ENCODE data around the gene DTNB. TPM values are rescaled to one million over a fixed set of nuclear protein-coding genes. Genes with fewer than 3 reads are reported as not detected.

Gene DTNB
- total RNA-seq, 4 donors from 2014 or later: 2.2 to 7.8 (median 3.9) TPM

- Histone ChIP-seq H3K9me3 (no peaks in the 10 kb centered on the region), H3K27me3 (no peaks in the 10 kb centered on the region), H3K4me3 (no peak overlapping the region), H3K36me3 (no peaks in the 10 kb centered on the region), H3K27ac (no peak overlapping the region), H3K4me1 (peaks cover 15 to 55% (median 28%) of the 10 kb centered on the region in 4 donors)
- in situ Hi-C loops (cut with MboI; ENCODE audit: low pct_ligation_motif_present in 1 of 4, low pct_unique_long_range_greater_than_20kb in 1 of 4, low sequenced_read_pairs in 3 of 4) (no loop called here), intact Hi-C loops (cut with DNase I; ENCODE audit: low total_unique reads) (no loop called here)
- no peak for DNase-seq
- TF ChIP-seq POLR2AphosphoS5 (IDR thresholded peaks at IDR 0.05) (no peak), CTCF (IDR thresholded peaks at IDR 0.05) (no peak), POLR2A (IDR thresholded peaks at IDR 0.05) (no peak), EP300 (IDR thresholded peaks at IDR 0.05; ENCODE audit: low read depth) (no peak)
- 85% methylated on average over 10 of the region's 10 CpGs; no CpG with 5 or more reads in 1 of the 2 donors for WGBS, 2 donors (ENCODE audit: low coverage in 1 of 2)
Measured at GRCh38 chr2:25337276-25337675, 336.1 kb downstream of the DTNB start.

- TF ChIP-seq POLR2AphosphoS5 (IDR thresholded peaks at IDR 0.05) (no peak), CTCF (IDR thresholded peaks at IDR 0.05) (no peak), EP300 (IDR thresholded peaks at IDR 0.05; ENCODE audit: low read depth) (no peak), POLR2A (IDR thresholded peaks at IDR 0.05) (no peak)
Measured at GRCh38 chr2:25336383-25336841, 337.0 kb downstream of the DTNB start.

GRCh38 chr2:25335971-25336370 is 337.4 kb downstream of the DTNB start:
- DNase-seq: no peak
- H3K27me3 ChIP-seq: no peaks in the 10 kb centered on the region
- 73% methylated on average over 3 of the region's 6 CpGs; no CpG with 5 or more reads in 1 of the 2 donors for WGBS, 2 donors (ENCODE audit: low coverage in 1 of 2)
- no peak overlapping the region for H3K4me3 ChIP-seq
- no peak overlapping the region for H3K27ac ChIP-seq
- TF ChIP-seq EP300 (IDR thresholded peaks at IDR 0.05; ENCODE audit: low read depth): no peak
- no peak for TF ChIP-seq POLR2AphosphoS5 (IDR thresholded peaks at IDR 0.05)
- no peak for TF ChIP-seq CTCF (IDR thresholded peaks at IDR 0.05)
- TF ChIP-seq POLR2A (IDR thresholded peaks at IDR 0.05): no peak
- no peaks in the 10 kb centered on the region for H3K9me3 ChIP-seq
- peaks cover 15 to 58% (median 31%) of the 10 kb centered on the region in 4 donors for H3K4me1 ChIP-seq
- in situ Hi-C loops (cut with MboI; ENCODE audit: low pct_ligation_motif_present in 1 of 4, low pct_unique_long_range_greater_than_20kb in 1 of 4, low sequenced_read_pairs in 3 of 4): no loop called here
- no peaks in the 10 kb centered on the region for H3K36me3 ChIP-seq
- intact Hi-C loops (cut with DNase I; ENCODE audit: low total_unique reads): no loop called here

More at GRCh38 chr2:25336383-25336841, 337.0 kb downstream of the DTNB start:
- in situ Hi-C loops (cut with MboI; ENCODE audit: low pct_ligation_motif_present in 1 of 4, low pct_unique_long_range_greater_than_20kb in 1 of 4, low sequenced_read_pairs in 3 of 4) (no loop called here), intact Hi-C loops (cut with DNase I; ENCODE audit: low total_unique reads) (no loop called here)
- H3K4me3 ChIP-seq: no peak overlapping the region
- H3K27me3 ChIP-seq: no peaks in the 10 kb centered on the region
- no peak for DNase-seq
- H3K9me3 ChIP-seq: no peaks in the 10 kb centered on the region
- H3K27ac ChIP-seq: no peak overlapping the region
- no peaks in the 10 kb centered on the region for H3K36me3 ChIP-seq
- WGBS, 2 donors (ENCODE audit: low coverage in 1 of 2): 70% methylated on average over 10 of the region's 10 CpGs; no CpG with 5 or more reads in 1 of the 2 donors
- H3K4me1 ChIP-seq: peaks cover 15 to 58% (median 31%) of the 10 kb centered on the region in 4 donors

GRCh38 chr2:25335204-25335603 is 338.2 kb downstream of the DTNB start:
- intact Hi-C loops (cut with DNase I; ENCODE audit: low total_unique reads): no loop called here
- peaks cover 15 to 55% (median 29%) of the 10 kb centered on the region in 4 donors for H3K4me1 ChIP-seq
- no peak for DNase-seq
- H3K27me3 ChIP-seq: no peaks in the 10 kb centered on the region
- no peak overlapping the region for H3K27ac ChIP-seq
- H3K4me3 ChIP-seq: no peak overlapping the region
- H3K9me3 ChIP-seq: no peaks in the 10 kb centered on the region
- 85 to 100% methylated on average over 1 to 8 of the region's 8 CpGs for WGBS, 2 donors (ENCODE audit: low coverage in 1 of 2)
- no peaks in the 10 kb centered on the region for H3K36me3 ChIP-seq
- TF ChIP-seq POLR2AphosphoS5 (IDR thresholded peaks at IDR 0.05): no peak
- in situ Hi-C loops (cut with MboI; ENCODE audit: low pct_ligation_motif_present in 1 of 4, low pct_unique_long_range_greater_than_20kb in 1 of 4, low sequenced_read_pairs in 3 of 4): no loop called here

GRCh38 chr2:25334482-25334881 is 338.9 kb downstream of the DTNB start:
- in situ Hi-C loops (cut with MboI; ENCODE audit: low pct_ligation_motif_present in 1 of 4, low pct_unique_long_range_greater_than_20kb in 1 of 4, low sequenced_read_pairs in 3 of 4) (no loop called here), intact Hi-C loops (cut with DNase I; ENCODE audit: low total_unique reads) (no loop called here)
- TF ChIP-seq CTCF (IDR thresholded peaks at IDR 0.05): no peak
- H3K9me3 ChIP-seq: no peaks in the 10 kb centered on the region
- H3K27ac ChIP-seq: no peak overlapping the region
- 85 to 91% methylated on average over 3 to 8 of the region's 8 CpGs for WGBS, 2 donors (ENCODE audit: low coverage in 1 of 2)
- peaks cover 8 to 53% (median 25%) of the 10 kb centered on the region in 4 donors for H3K4me1 ChIP-seq
- H3K4me3 ChIP-seq: no peak overlapping the region
- DNase-seq: no peak
- no peaks in the 10 kb centered on the region for H3K36me3 ChIP-seq
- H3K27me3 ChIP-seq: no peaks in the 10 kb centered on the region
